Ascending aorta (tissue), 2 donors: ENCODE data around the gene PTGFRN. TPM values are rescaled to one million over a fixed set of nuclear protein-coding genes. Genes with fewer than 3 reads are reported as not detected.

Source experiments
- DNase-seq, 2 donors: peaks; one replicate each; pipeline ENCODE4 v3.0.0-alpha.2; 2019; ENCODE audit warnings: low spot score in 2 of 2
- H3K27ac ChIP-seq, 2 donors: fragments of 200-600 bp; sonication (generic); one replicate each; pipeline ENCODE4 v1.5.1; 2016 to 2017; ENCODE audit warnings: mild to moderate bottlenecking in 1 of 2
- H3K27me3 ChIP-seq: fragments of 200-600 bp; sonication (generic); one replicate; pipeline ENCODE4 v1.5.1; 2017
- H3K36me3 ChIP-seq, 2 donors: fragments of 200-600 bp; sonication (generic); one replicate each; pipeline ENCODE4 v1.5.1; 2016
- H3K4me1 ChIP-seq, 2 donors: fragments of 200-600 bp; sonication (generic); one replicate each; pipeline ENCODE4 v1.5.1; 2016 to 2017; ENCODE audit warnings: mild to moderate bottlenecking in 1 of 2
- H3K4me3 ChIP-seq, 2 donors: fragments of 200-600 bp; sonication (generic); one replicate each; pipeline ENCODE4 v1.5.1; 2016 to 2017; ENCODE audit warnings: mild to moderate bottlenecking in 1 of 2
- H3K9me3 ChIP-seq, 2 donors: fragments of 200-600 bp; sonication (generic); one replicate each; pipeline ENCODE4 v1.5.1; 2016
- CTCF ChIP-seq, 3 experiments: fragments of 200-600 bp in 2 of 3; fragments of 450-650 bp in 1 of 3; sonication (generic) in 2 of 3; IDR thresholded peaks; one replicate each; pipeline ENCODE4 v1.5.1; 2016 to 2019; ENCODE audit warnings: antibody characterized with exemption in 3 of 3, mild to moderate bottlenecking in 1 of 3, moderate library complexity in 1 of 3
- intact Hi-C: fragments of 100-400 bp; cut with DNase I; formaldehyde crosslinking; loops from one replicate; pipeline ENCODE4 v1.15.1; 2023
- total RNA-seq: library from RNA; depleted of rRNA; stranded (reverse); fragments of >200 nt; gene quantifications from one replicate; pipeline ENCODE4 v1.1.0, GENCODE V29; 2016

PTGFRN gene
- total RNA-seq, 1 donor from 2014 or later: 11.2 TPM

GRCh38 chr1:116877141-116877818 lies 32.4 kb upstream of the PTGFRN start:
- H3K27me3 ChIP-seq: no peaks in the 10 kb centered on the region
- peaks cover 4 to 23% of the 10 kb centered on the region in 2 donors for H3K4me1 ChIP-seq
- no peaks in the 10 kb centered on the region for H3K9me3 ChIP-seq
- no peak for DNase-seq
- no peak for TF ChIP-seq CTCF (IDR thresholded peaks at IDR 0.05)
- peak overlapping the region; percentile 50 to 63 for H3K4me3 ChIP-seq
- intact Hi-C loops: no loop called here
- H3K36me3 ChIP-seq: no peaks in the 10 kb centered on the region
- H3K27ac ChIP-seq: no peak overlapping the region

- Histone ChIP-seq H3K36me3 (no peaks in the 10 kb centered on the region), H3K4me1 (peaks cover 4 to 23% of the 10 kb centered on the region in 2 donors), H3K27ac (peak overlapping the region; percentile 38 to 51), H3K9me3 (no peaks in the 10 kb centered on the region), H3K27me3 (no peaks in the 10 kb centered on the region), H3K4me3 (peak overlapping the region in 1 of 2 donors; percentile 63)
- TF ChIP-seq CTCF (IDR thresholded peaks at IDR 0.05): no peak
- intact Hi-C loops: no loop called here
- DNase-seq: peak in 1 of 2 donors; percentile 62
These were observed 30.8 kb upstream of the PTGFRN start for GRCh38 chr1:116878804-116879477.

GRCh38 chr1:116879478-116880133 lies 30.1 kb upstream of the PTGFRN start:
- H3K4me3 ChIP-seq: no peak overlapping the region
- no peaks in the 10 kb centered on the region for H3K27me3 ChIP-seq
- DNase-seq: no peak
- no peaks in the 10 kb centered on the region for H3K36me3 ChIP-seq
- peak overlapping the region in 1 of 2 donors; percentile 28 for H3K27ac ChIP-seq
- intact Hi-C loops: no loop called here
- TF ChIP-seq CTCF (IDR thresholded peaks at IDR 0.05): no peak
- H3K9me3 ChIP-seq: no peaks in the 10 kb centered on the region
- peaks cover 4 to 23% of the 10 kb centered on the region in 2 donors for H3K4me1 ChIP-seq

GRCh38 chr1:116880917-116881316 lies 28.8 kb upstream of the PTGFRN start:
- no peaks in the 10 kb centered on the region for H3K9me3 ChIP-seq

More at GRCh38 chr1:116880917-116881316, 28.8 kb upstream of the PTGFRN start:
- H3K4me3 ChIP-seq: no peak overlapping the region
- intact Hi-C loops: no loop called here
- no peaks in the 10 kb centered on the region for H3K27me3 ChIP-seq
- H3K27ac ChIP-seq: peak overlapping the region in 1 of 2 donors; percentile 53
- DNase-seq: peak in 1 of 2 donors; percentile 59
- peaks cover 4 to 23% of the 10 kb centered on the region in 2 donors for H3K4me1 ChIP-seq
- H3K36me3 ChIP-seq: no peaks in the 10 kb centered on the region
- no peak for TF ChIP-seq CTCF (IDR thresholded peaks at IDR 0.05)
